K562 (cell line): ENCODE data around the gene PIGB. TPM values are rescaled to one million over a fixed set of nuclear protein-coding genes. Genes with fewer than 3 reads are reported as not detected.

Source experiments
- BRD9 ChIP-seq: fragments of 450-650 bp; IDR thresholded peaks from 2 replicates; pipeline ENCODE4 v1.6.1; 2018; ENCODE audit warnings: low read depth; ENCODE audit not compliant: partially characterized antibody
- DNMT1 ChIP-seq: fragments of 450-650 bp; IDR thresholded peaks from 2 replicates; pipeline ENCODE4 v1.6.1; 2016; ENCODE audit warnings: antibody characterized with exemption, mild to moderate bottlenecking
- MTF1 ChIP-seq: fragments of 250-450 bp; sonication (Bioruptor Pico); IDR thresholded peaks from 2 replicates; pipeline ENCODE4 v1.9.0; 2021; ENCODE audit warnings: moderate library complexity, mild to moderate bottlenecking, inconsistent platforms, borderline replicate concordance
- polyA plus RNA-seq, 8 experiments: library from polyadenylated mRNA; depleted of rRNA in 4 of 8; stranded (reverse) in 5 of 8; unstranded in 3 of 8; fragments of >200 nt; fragmentation: Nextera tagmentation in 2 of 8; fragmentation: Illumina TruSeq in 1 of 8; extraction: Ambion mirVana in 2 of 8; extraction: Trizol in 1 of 8; gene quantifications; 2 replicates each; pipeline versions ENCODE4 v1.2.1 to v1.2.3, GENCODE V29; 2011 to 2014; ENCODE audit warnings: inconsistent platforms in 1 of 8, missing spikeins in 1 of 8
- total RNA-seq, 7 experiments: library from RNA; depleted of rRNA in 6 of 7; stranded (reverse); fragments of >200 nt in 6 of 7; fragmentation: Illumina TruSeq in 2 of 7; extraction: Trizol in 2 of 7; gene quantifications; 2 replicates each; pipeline versions ENCODE4 v1.2.1 to v1.2.3, GENCODE V29; 2011 to 2021; ENCODE audit warnings: low replicate concordance in 1 of 7
- TF ChIP-seq, protein P1 (sequence below), 2 experiments: fragments of 450-650 bp in 1 of 2; sonication (generic) in 1 of 2; formaldehyde crosslinking in 1 of 2; IDR thresholded peaks; 2 replicates each; pipeline versions ENCODE4 v1.7.1 to v1.9.0; 2016 to 2022; ENCODE audit warnings: inconsistent platforms in 1 of 2, mild to moderate bottlenecking in 1 of 2, missing genetic modification reagents in 1 of 2

The PIGB gene
- total and polyA plus RNA-seq, 9 of the 15 experiments (the other 6 are each of a cell fraction or from before 2014, with no cell fraction given) = 9.9 to 32.3 (median 18.2) TPM

DNA sequence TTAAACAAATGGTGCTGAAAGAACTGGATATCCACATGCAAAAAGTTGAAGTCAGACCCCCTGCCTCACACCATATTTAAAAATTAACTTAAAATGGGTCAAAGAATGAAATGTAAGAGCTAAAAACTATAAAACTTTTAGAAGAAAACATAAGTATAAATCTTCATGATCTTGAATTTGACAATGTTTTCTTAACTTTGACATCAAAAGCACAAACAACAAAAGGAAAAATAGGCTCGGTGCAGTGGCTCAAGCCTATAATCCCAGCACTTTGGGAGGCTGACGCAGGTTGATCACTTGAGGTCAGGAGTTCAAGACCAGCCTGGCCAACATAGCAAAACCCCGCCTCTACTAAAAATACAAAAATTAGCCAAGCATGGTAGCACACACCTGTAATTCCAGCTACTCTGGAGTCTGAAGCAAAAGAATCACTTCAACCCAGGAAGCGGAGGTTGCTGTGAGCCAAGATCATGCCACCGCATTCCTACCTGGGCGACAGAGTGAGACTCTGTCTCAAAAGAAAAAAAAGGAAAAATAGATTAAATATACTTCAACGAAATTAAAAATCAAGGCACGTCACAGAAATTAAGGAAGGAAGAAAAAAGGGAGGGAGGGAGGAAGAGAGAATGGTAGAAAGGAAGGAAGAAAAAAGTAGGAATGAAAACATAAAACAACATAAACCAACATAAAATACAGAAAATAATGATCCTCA lies 30.9 kb upstream of the PIGB start (continued):
- TF ChIP-seq, protein P1, sequence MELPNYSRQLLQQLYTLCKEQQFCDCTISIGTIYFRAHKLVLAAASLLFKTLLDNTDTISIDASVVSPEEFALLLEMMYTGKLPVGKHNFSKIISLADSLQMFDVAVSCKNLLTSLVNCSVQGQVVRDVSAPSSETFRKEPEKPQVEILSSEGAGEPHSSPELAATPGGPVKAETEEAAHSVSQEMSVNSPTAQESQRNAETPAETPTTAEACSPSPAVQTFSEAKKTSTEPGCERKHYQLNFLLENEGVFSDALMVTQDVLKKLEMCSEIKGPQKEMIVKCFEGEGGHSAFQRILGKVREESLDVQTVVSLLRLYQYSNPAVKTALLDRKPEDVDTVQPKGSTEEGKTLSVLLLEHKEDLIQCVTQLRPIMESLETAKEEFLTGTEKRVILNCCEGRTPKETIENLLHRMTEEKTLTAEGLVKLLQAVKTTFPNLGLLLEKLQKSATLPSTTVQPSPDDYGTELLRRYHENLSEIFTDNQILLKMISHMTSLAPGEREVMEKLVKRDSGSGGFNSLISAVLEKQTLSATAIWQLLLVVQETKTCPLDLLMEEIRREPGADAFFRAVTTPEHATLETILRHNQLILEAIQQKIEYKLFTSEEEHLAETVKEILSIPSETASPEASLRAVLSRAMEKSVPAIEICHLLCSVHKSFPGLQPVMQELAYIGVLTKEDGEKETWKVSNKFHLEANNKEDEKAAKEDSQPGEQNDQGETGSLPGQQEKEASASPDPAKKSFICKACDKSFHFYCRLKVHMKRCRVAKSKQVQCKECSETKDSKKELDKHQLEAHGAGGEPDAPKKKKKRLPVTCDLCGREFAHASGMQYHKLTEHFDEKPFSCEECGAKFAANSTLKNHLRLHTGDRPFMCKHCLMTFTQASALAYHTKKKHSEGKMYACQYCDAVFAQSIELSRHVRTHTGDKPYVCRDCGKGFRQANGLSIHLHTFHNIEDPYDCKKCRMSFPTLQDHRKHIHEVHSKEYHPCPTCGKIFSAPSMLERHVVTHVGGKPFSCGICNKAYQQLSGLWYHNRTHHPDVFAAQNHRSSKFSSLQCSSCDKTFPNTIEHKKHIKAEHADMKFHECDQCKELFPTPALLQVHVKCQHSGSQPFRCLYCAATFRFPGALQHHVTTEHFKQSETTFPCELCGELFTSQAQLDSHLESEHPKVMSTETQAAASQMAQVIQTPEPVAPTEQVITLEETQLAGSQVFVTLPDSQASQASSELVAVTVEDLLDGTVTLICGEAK (IDR thresholded peaks at IDR 0.05) = peak; percentile 59
- TF ChIP-seq, protein P1 (CRISPR knock-in tag; IDR thresholded peaks at IDR 0.05) = no peak
- TF ChIP-seq DNMT1 (0 out of 2 replicates have a peak, but pooled peaks have one; percentile 17), BRD9 (peak; percentile 27), MTF1 (CRISPR knock-in tag) (no peak)
